CD14-positive monocyte (primary cell): ENCODE results near the gene OR5B17. TPM values are rescaled to one million over a fixed set of nuclear protein-coding genes. Genes with fewer than 3 reads are reported as not detected.
A peak's percentile ranks its signal among the peaks of the same experiment; 100 is the strongest.

Source experiments
- DNase-seq, 3 donors: peaks; one replicate each; pipeline ENCODE4 v3.0.0-alpha.2; 2011 to 2022
- H2AFZ ChIP-seq: 2 replicates; pipeline ENCODE4 v1.6.0; 2012; ENCODE audit warnings: mild to moderate bottlenecking, low read depth, low read length, inconsistent platforms; ENCODE audit not compliant: insufficient read depth, poor library complexity, severe bottlenecking
- H3K27ac ChIP-seq, 2 donors: 1 replicate in 1 of 2; 2 replicates in 1 of 2; pipeline ENCODE4 v1.5.1; 2012 to 2013; ENCODE audit warnings: low read length in 2 of 2, control low read depth in 1 of 2, inconsistent platforms in 1 of 2, low read depth in 1 of 2, mild to moderate bottlenecking in 1 of 2
- H3K27me3 ChIP-seq, 2 donors: one replicate each; pipeline versions ENCODE4 v1.6.0 to v1.6.1; 2011 to 2013; ENCODE audit warnings: low read length in 2 of 2; ENCODE audit not compliant: control insufficient read depth in 2 of 2, insufficient read depth in 2 of 2
- H3K36me3 ChIP-seq, 2 donors: replicated peaks in 1 of 2; 1 replicate in 1 of 2; 2 replicates in 1 of 2; pipeline versions ENCODE4 v1.5.1 to v1.6.1; 2012 to 2013; ENCODE audit warnings: low read length in 2 of 2, control low read depth in 1 of 2, inconsistent platforms in 1 of 2, mild to moderate bottlenecking in 1 of 2; ENCODE audit not compliant: insufficient read depth in 2 of 2, control insufficient read depth in 1 of 2
- H3K4me1 ChIP-seq, 2 donors: 1 replicate in 1 of 2; 2 replicates in 1 of 2; pipeline versions ENCODE4 v1.5.1 to v1.6.1; 2012 to 2013; ENCODE audit warnings: low read length in 2 of 2, control low read depth in 1 of 2, inconsistent platforms in 1 of 2, mild to moderate bottlenecking in 1 of 2, moderate library complexity in 1 of 2; ENCODE audit not compliant: insufficient read depth in 2 of 2, control insufficient read depth in 1 of 2
- H3K4me2 ChIP-seq: replicated peaks from 2 replicates; pipeline ENCODE3; 2012; ENCODE audit warnings: low read length, moderate library complexity, mild to moderate bottlenecking; ENCODE audit not compliant: poor library complexity, severe bottlenecking; ENCODE audit errors: extremely low read depth
- H3K4me3 ChIP-seq, 3 experiments: fragments of 200-600 bp in 1 of 3; sonication (generic) in 1 of 3; replicated peaks in 1 of 3; 1 replicate in 2 of 3; 2 replicates in 1 of 3; pipeline ENCODE4 v1.5.1; 2011 to 2013; ENCODE audit warnings: low read length in 3 of 3, mild to moderate bottlenecking in 3 of 3, control low read depth in 2 of 3, low read depth in 2 of 3, inconsistent platforms in 1 of 3, moderate library complexity in 1 of 3
- H3K79me2 ChIP-seq: 2 replicates; pipeline ENCODE4 v1.6.0; 2012; ENCODE audit warnings: mild to moderate bottlenecking, control low read depth, inconsistent platforms, low read length, moderate library complexity; ENCODE audit not compliant: insufficient read depth
- H3K9ac ChIP-seq: 2 replicates; pipeline ENCODE4 v1.6.0; 2017; ENCODE audit warnings: low read length, mild to moderate bottlenecking; ENCODE audit not compliant: insufficient read depth, poor library complexity, severe bottlenecking
- H3K9me3 ChIP-seq, 2 donors: replicated peaks in 1 of 2; 1 replicate in 1 of 2; 2 replicates in 1 of 2; pipeline versions ENCODE4 v1.5.1 to v1.6.1; 2012 to 2013; ENCODE audit warnings: low read length in 2 of 2, control low read depth in 1 of 2; ENCODE audit not compliant: control insufficient read depth in 1 of 2, insufficient read depth in 1 of 2
- H4K20me1 ChIP-seq: 2 replicates; pipeline ENCODE4 v1.6.0; 2012; ENCODE audit warnings: mild to moderate bottlenecking, low read length, control low read depth, moderate library complexity; ENCODE audit not compliant: insufficient read depth
- H3K27ac Mint-ChIP-seq, 7 donors: one replicate each; pipeline ENCODE4 v1.8.0; 2020; ENCODE audit warnings: mild to moderate bottlenecking in 7 of 7, mixed read lengths in 7 of 7, moderate library complexity in 6 of 7, inconsistent platforms in 2 of 7
- H3K27me3 Mint-ChIP-seq, 3 donors: one replicate each; pipeline ENCODE4 v1.8.0; 2021 to 2022; ENCODE audit warnings: low read depth in 3 of 3, mild to moderate bottlenecking in 3 of 3, mixed read lengths in 3 of 3, moderate library complexity in 3 of 3, inconsistent platforms in 1 of 3
- H3K36me3 Mint-ChIP-seq, 2 donors: one replicate each; pipeline ENCODE4 v1.8.0; 2020; ENCODE audit warnings: mixed read lengths in 2 of 2, inconsistent platforms in 1 of 2, mild to moderate bottlenecking in 1 of 2
- H3K4me1 Mint-ChIP-seq: one replicate; pipeline ENCODE4 v1.8.0; 2020; ENCODE audit warnings: mild to moderate bottlenecking, mixed read lengths
- H3K4me3 Mint-ChIP-seq, 2 donors: one replicate each; pipeline ENCODE4 v1.8.0; 2020; ENCODE audit warnings: mild to moderate bottlenecking in 2 of 2, mixed read lengths in 2 of 2, moderate library complexity in 1 of 2
- H3K9me3 Mint-ChIP-seq, 7 donors: one replicate each; pipeline ENCODE4 v1.8.0; 2020 to 2022; ENCODE audit warnings: mixed read lengths in 7 of 7, mild to moderate bottlenecking in 6 of 7, moderate library complexity in 6 of 7, inconsistent platforms in 2 of 7
- CTCF ChIP-seq: fragments of 200-600 bp; IDR thresholded peaks from one replicate; pipeline ENCODE4 v1.8.0; 2022; ENCODE audit warnings: antibody characterized with exemption, mild to moderate bottlenecking
- WGBS: methylation state at CpG from one replicate; pipeline ENCODE4 v1.1.5; 2013; ENCODE audit warnings: missing lambda C conversion rate; ENCODE audit not compliant: insufficient coverage; 5-methylcytosine and 5-hydroxymethylcytosine counted together
- intact Hi-C, 2 donors: fragments of 100-400 bp; cut with micrococcal nuclease; formaldehyde crosslinking; loops; one replicate each; pipeline versions ENCODE4 v1.15.0 to v1.15.1; 2023
- polyA plus RNA-seq, 3 donors: library from polyadenylated mRNA; depleted of rRNA in 1 of 3; unstranded in 2 of 3; stranded (reverse) in 1 of 3; fragments of 300-500 nt in 2 of 3; fragments of >200 nt in 1 of 3; fragmentation: Illumina TruSeq in 2 of 3; gene quantifications; 1 replicate in 2 of 3; 2 replicates in 1 of 3; pipeline ENCODE4 v1.2.3, GENCODE V29; 2012 to 2021

OR5B17 gene
- polyA plus RNA-seq, 3 donors, result not detected

- Mint-ChIP-seq H3K27ac (no peak overlapping the region), H3K9me3 (peaks cover 0 to 10% (median 5%) of the 10 kb centered on the region in 7 donors), H3K4me1 (no peaks in the 10 kb centered on the region), H3K27me3 (no peaks in the 10 kb centered on the region), H3K4me3 (no peak overlapping the region), H3K36me3 (no peaks in the 10 kb centered on the region)
- WGBS, result 92% methylated on average over 18 of the region's 18 CpGs
- no peaks in the 10 kb centered on the region for H4K20me1 ChIP-seq
- H3K9ac ChIP-seq, result no peak overlapping the region
- H3K79me2 ChIP-seq, result no peaks in the 10 kb centered on the region
- H3K9me3 ChIP-seq, result peaks cover 6 to 13% of the 10 kb centered on the region in 2 donors
- H3K27me3 ChIP-seq, result no peaks in the 10 kb centered on the region
- no peak for DNase-seq
- H3K4me1 ChIP-seq, result no peaks in the 10 kb centered on the region
- no peak overlapping the region for H2AFZ ChIP-seq
- no peak overlapping the region for H3K4me2 ChIP-seq
- H3K27ac ChIP-seq, result no peak overlapping the region
- no peak overlapping the region for H3K4me3 ChIP-seq
- no peak for TF ChIP-seq CTCF
- intact Hi-C loops, result no loop called here
- no peaks in the 10 kb centered on the region for H3K36me3 ChIP-seq
Measured at GRCh38 chr11:58390551-58391063, 31.7 kb upstream of the OR5B17 start.

DNA sequence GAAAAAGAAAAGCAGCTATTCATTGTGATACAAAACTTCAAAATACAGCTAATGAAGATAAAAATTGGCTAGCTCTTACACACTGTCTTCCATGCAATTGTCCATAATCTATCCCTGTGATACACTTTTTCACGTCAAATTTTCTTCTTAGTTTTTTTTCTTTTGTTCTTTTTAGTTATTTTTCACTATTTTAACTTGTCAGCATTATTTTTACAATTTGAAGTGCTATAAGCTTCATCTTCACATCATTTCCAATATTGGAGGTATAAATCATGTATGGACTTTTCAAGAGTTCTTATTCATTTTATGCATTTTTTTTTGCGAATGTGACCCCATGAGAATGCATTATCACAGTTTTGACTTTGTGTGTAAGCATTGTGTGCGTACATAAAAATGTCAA, 4.1 kb downstream of the OR5B17 start:
- no CpG with 5 or more reads among the region's 3 CpGs for WGBS
- Histone ChIP-seq H4K20me1 (no peaks in the 10 kb centered on the region), H3K4me3 (no peak overlapping the region), H3K4me1 (no peaks in the 10 kb centered on the region), H3K9ac (no peak overlapping the region), H3K79me2 (no peaks in the 10 kb centered on the region), H3K4me2 (no peak overlapping the region), H3K27me3 (no peaks in the 10 kb centered on the region), H3K9me3 (no peaks in the 10 kb centered on the region), H3K27ac (no peak overlapping the region), H3K36me3 (no peaks in the 10 kb centered on the region), H2AFZ (no peak overlapping the region)
- Mint-ChIP-seq H3K4me1 (no peaks in the 10 kb centered on the region), H3K9me3 (peaks cover 0 to 1% (median 0%) of the 10 kb centered on the region in 7 donors), H3K27ac (peak overlapping the region in 1 of 7 donors; percentile 12), H3K4me3 (no peak overlapping the region), H3K36me3 (no peaks in the 10 kb centered on the region), H3K27me3 (peaks cover 0 to 7% (median 4%) of the 10 kb centered on the region in 3 donors)
- no peak for DNase-seq
- no peak for TF ChIP-seq CTCF
- intact Hi-C loops, result no loop called here
